Measurements from ENCODE around the gene LRP3.
"Not testable (repeated sequence)": the region's sequence is repeated elsewhere in the genome, so short reads cannot be mapped to it uniquely, and the experiment has no call there.

The LRP3 gene

DNA sequence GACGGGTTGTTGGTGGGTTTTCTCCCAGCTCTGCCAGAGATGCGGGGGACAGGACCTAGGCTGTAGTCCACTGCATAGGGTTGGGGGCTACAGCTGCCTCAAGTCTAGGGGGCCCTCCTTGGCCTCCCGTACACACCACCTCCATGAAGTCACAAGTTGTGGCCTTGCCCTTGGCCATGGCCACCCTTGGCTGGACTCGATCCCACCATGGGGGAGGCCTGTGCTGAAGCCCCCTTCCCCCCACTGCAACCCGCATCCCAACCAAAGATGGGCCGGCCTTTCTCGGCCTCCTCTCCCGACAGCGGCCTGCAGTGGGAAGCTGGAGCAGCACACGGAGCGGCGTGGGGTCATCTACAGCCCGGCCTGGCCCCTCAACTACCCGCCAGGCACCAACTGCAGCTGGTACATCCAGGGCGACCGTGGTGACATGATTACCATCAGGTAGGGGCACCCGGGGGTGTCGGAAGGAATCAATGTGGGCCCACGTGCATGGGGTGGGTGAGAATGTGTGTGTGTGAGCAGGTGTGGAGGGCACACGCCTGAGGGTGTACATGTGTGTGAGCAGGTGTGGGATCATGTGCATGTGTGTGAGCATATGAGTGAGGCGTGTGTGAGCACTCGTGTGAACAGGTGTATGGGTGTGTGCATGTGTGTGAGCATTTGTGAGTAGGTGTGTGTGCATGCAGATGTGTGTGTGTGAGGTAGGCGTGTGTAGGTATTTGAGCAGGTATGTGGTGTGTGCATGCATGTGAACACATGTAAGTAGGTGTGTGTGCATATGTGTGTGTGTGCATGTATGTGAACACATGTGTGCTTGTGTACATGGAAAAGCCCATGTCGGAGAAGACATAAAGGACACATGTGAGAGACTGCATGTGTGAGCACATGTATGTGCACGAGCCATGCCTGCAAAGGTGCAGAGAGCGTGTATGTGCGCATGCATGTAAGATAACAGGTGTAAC is 8.7 kb downstream of the LRP3 start:
- no peak for DNase-seq (ENCODE audit: low spot score)

DNA sequence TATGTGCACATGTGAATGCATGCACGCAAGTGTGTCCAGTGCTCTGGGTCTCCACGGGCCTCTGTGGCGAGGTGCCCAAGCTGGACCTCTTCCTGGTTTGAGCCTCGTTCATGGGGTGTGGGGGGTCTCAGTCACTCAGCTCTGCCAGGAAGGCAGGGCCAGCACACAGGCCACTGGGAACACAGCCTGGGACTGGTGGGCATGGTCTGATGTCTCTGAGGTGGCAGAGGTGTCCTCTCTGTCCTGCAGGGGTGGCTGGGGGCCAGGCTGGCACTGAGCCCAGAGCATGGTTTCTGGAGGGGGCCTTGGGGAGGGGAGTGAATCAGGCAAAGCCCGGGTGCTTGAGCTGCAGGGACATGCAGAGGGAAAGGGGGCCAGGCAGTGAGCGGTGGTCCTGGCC is 9.4 kb downstream of the LRP3 start:
- DNase-seq (ENCODE audit: low spot score), result no peak

DNA sequence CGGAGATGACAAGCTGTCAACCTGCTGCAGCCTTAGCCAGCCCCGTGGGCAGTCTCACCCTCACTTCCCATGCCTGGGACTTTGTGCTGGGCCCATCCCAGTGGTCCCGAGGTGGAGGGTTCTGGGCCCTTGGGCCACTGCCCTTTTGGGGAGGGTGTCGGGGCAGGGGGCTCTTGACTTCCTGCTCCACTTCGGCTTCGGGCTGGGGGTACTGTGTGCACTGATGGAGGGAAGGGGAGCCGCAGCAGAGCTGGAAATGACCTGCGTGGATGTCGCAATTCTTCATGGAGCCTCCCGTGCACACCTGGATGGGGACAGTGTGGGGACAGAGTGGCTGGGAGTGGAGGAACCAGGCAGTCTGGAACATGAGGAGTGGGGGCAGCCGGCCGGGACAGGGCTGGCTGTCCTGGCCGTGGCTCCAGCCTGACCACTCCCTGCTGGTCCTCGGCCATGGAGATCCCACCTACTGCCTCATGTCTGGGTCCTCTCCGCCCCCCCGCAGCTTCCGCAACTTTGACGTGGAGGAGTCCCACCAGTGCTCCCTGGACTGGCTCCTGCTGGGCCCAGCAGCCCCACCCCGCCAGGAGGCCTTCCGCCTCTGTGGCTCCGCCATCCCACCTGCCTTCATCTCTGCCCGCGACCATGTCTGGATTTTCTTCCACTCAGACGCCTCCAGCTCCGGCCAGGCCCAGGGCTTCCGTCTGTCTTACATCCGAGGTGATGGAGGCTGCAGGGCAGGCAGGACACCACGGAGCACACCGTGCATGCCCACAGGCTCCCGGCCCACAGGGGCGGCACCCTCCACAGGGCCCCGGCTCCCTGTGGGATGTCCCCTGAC is 10.2 kb downstream of the LRP3 start:
- DNase-seq (ENCODE audit: low spot score), result no peak

DNA sequence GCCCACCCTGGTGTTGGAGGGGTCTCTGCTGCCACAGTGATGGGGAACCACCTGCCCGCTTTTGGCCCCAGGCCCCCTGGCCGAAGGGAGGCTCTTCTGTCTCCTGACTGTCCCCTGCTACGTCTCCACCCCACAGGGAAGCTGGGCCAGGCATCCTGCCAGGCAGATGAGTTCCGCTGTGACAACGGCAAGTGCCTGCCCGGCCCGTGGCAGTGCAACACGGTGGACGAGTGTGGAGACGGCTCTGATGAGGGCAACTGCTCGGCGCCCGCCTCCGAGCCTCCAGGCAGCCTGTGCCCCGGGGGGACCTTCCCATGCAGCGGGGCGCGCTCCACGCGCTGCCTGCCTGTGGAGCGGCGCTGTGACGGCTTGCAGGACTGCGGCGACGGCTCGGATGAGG is 11.0 kb downstream of the LRP3 start:
- DNase-seq (ENCODE audit: low spot score), result no peak

DNA sequence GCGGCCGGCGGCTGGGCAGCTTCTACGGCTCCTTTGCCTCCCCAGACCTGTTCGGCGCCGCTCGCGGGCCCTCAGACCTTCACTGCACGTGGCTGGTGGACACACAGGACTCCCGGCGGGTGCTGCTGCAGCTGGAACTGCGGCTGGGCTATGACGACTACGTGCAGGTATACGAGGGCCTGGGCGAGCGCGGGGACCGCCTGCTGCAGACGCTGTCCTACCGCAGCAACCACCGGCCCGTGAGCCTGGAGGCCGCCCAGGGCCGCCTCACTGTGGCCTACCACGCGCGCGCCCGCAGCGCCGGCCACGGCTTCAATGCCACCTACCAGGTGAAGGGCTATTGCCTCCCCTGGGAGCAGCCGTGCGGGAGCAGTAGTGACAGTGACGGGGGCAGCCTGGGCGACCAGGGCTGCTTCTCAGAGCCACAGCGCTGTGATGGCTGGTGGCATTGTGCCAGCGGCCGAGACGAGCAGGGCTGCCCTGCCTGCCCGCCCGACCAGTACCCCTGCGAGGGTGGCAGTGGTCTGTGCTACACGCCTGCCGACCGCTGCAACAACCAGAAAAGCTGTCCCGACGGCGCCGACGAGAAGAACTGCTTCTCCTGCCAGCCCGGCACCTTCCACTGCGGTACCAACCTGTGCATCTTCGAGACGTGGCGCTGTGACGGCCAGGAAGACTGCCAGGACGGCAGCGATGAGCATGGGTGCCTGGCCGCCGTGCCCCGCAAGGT is 11.6 kb downstream of the LRP3 start:
- no peak for DNase-seq (ENCODE audit: low spot score)

- DNase-seq (ENCODE audit: low spot score), result no peak
Observed at GRCh38 chr19:33206261-33207039, 12.3 kb downstream of the LRP3 start.

GRCh38 chr19:33207040-33207620 is 13.0 kb downstream of the LRP3 start:
- DNase-seq (ENCODE audit: low spot score), result no peak

- DNase-seq (ENCODE audit: low spot score), result no peak
Observed at GRCh38 chr19:33207903-33208302, 13.8 kb downstream of the LRP3 start.

DNA sequence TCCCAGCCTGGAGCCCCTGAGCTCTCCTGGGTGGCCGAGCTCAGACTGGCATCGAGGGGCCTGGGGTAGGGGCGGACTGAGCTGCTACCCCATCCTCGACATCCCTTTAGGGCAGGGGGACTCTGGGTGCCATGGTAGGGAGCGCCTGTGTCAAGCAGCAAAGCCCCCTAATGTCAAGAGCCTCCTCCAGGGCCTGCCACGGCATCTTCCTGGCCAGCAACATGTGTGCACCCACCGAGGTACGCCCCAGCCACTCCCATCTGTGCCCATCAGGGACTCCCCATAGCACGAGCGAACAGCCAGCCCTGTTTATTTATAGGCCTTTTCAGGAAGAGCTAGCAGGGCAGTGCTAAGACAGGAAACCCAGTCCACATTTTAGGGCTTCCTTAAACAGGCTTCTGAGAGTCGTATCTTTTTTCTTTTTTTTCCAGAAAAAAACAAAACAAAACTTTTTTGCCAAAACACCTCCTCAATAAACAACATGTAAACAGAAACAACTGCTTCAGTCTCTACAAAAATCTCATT is 14.3 kb downstream of the LRP3 start:
- DNase-seq (ENCODE audit: low spot score), result no peak

GRCh38 chr19:33208904-33209849 is 15.0 kb downstream of the LRP3 start:
- peak; percentile 4 for DNase-seq (ENCODE audit: low spot score)

- not testable (repeated sequence) for DNase-seq (ENCODE audit: low spot score)
Observed at GRCh38 chr19:33209850-33210230, 15.7 kb downstream of the LRP3 start.

DNA sequence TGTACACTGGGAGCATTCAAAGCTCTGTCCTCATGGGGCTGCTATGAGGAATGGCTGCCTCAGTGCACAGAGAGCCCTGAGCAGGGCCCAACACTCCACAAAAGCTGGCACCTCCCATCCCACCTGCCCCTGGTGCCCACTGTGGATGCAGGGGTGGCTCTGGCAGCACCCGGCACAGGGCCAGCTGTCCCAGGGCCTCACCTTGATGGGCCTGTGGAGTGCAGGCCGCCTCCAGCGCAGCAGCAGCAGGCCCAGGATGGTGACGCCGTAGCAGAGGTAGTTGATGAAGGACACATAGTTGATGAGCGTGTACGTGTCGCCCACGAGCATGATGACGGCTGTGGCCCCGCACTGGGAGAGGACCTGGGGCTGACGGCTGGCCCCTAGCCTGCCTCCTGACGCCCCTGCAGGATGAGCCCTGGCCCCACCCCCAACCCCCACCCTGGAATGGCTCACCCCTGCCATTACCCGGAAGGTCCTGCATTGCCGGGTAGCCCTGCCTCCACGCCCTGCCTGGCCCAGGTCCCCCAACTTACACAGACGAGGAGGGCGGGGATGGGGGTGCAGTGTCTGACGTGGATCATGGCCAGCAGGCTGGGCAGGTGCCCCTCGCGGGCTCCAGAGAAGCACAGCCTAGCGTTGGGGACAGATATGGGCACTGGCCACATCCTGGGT is 16.3 kb downstream of the LRP3 start:
- DNase-seq (ENCODE audit: low spot score), result no peak

- DNase-seq (ENCODE audit: low spot score), result no peak
Observed at GRCh38 chr19:33211794-33212435, 17.8 kb downstream of the LRP3 start.

DNA sequence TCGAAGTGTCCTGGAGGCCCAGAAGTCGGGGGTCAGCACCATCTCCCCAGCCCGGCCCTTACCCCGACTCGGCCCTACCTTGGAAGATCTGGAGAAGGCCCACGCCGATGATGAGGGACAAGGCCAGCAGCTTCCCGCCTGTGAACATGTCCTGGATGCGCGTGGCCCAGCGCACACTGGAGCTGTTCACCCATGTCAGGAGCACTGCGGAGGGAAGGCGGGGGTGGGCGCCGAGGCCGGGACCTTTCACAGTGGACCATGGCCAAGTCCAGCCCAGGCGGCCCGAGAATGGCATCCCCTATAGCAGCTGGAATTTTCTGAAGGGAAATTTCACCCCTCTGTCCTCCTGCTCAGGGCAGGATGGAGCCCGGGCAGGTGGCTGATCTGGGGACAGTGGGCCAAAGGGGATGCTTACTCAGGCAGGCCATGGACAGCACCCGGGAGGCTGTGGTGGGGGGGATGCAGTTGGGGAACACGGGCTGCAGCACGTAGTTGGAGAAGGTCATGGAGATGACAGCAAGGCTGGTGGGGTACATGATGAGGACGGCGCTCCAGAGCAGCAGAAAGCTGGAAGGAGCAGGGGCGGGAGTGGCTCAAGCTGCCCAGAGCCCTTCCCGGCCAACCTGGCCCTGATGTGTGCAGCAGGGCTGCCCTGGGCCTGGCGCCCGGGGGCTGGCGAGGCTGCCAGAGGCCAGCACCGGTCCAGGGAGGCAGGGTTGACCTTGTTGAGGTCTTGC is 18.5 kb downstream of the LRP3 start:
- no peak for DNase-seq (ENCODE audit: low spot score)

DNA sequence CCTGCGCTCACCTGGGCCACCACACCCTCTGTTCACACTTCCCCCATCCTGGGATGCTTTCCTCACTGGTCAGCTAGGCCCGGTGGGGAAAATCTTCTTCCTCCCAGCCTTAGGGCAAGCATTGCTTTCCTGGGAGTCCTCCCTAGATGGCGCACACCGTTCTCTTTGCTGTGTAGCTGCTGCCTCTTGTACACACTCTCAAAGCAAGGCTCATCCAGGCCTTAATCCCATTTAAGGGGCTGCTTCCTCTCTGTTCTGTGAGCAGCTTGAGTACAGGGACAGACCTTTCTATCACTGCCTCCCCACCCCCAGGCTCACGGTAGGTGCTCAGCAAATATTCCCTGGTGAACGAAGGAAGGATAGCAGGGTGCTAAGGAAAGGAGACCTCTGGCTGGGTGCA is 20.5 kb downstream of the LRP3 start:
- peak; percentile 41 for DNase-seq (ENCODE audit: low spot score)

GRCh38 chr19:33215438-33216197 is 21.5 kb downstream of the LRP3 start:
- no peak for DNase-seq (ENCODE audit: low spot score)

DNA sequence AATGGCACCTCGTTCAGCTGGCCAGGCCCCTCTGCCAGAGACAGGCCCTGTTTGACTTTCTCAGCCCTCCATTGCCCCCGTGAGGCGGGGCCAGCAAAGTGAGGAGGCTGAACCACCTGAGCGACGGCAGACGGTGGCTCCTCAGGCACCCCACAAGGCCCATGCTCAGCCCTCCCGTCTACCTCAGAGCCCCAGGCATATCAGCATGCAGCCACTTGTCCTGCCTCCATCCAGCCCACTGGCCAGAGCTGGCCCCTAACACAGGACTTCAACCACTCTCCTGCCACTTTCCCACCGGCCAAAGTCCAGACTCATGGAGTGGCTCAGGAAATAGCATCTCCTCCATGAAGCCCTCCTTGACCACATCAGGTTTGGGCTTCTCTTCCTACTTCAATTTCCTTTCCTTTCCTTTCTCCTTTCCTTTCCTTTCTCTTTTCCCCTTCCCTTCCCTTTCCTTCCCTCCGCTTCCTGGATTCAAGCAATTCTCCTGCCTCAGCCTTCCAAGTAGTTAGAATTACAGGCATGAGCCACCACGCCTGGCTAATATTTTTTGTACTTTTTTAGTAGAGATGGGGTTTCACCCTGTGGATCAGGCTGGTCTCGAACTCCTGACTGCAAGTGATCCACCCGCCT is 22.2 kb downstream of the LRP3 start:
- no peak for DNase-seq (ENCODE audit: low spot score)

Measured in cerebellar cortex (tissue), 1 donor.